GM23338 (cell line): ENCODE results near the gene PRPF40B. TPM values are rescaled to one million over a fixed set of nuclear protein-coding genes. Genes with fewer than 3 reads are reported as not detected.

Source experiments
- ATAC-seq: fragments of 200-7000 bp; cut with Tn5 transposase; 3 replicates; pipeline ENCODE4 v1.9.1; 2020
- DNase-seq: peaks from one replicate; pipeline ENCODE4 v3.0.0-alpha.2; 2015; ENCODE audit warnings: low spot score
- H2AFZ ChIP-seq: fragments of 200-600 bp; sonication (generic); 2 replicates; pipeline ENCODE4 v1.8.0; 2016; ENCODE audit warnings: antibody characterized with exemption, mild to moderate bottlenecking, moderate library complexity
- H3F3A ChIP-seq: fragments of 200-600 bp; sonication (generic); replicated peaks from 2 replicates; pipeline ENCODE4 v1.8.0; 2017; ENCODE audit warnings: antibody characterized with exemption, mixed run types, low read depth
- H3K27ac ChIP-seq: fragments of 200-600 bp; sonication (generic); 2 replicates; pipeline ENCODE4 v1.6.1; 2016; ENCODE audit warnings: low read depth
- H3K27me3 ChIP-seq: fragments of 200-600 bp; sonication (generic); 2 replicates; pipeline ENCODE4 v1.8.0; 2016; ENCODE audit warnings: mild to moderate bottlenecking, mixed run types, moderate library complexity; ENCODE audit not compliant: insufficient read depth
- H3K36me3 ChIP-seq: fragments of 200-600 bp; sonication (generic); 2 replicates; pipeline ENCODE4 v1.8.0; 2016; ENCODE audit warnings: mild to moderate bottlenecking; ENCODE audit not compliant: insufficient read depth
- H3K4me1 ChIP-seq: fragments of 200-600 bp; sonication (generic); 2 replicates; pipeline ENCODE4 v1.8.0; 2016; ENCODE audit warnings: mild to moderate bottlenecking, moderate library complexity; ENCODE audit not compliant: insufficient read depth
- H3K4me2 ChIP-seq: fragments of 200-600 bp; sonication (generic); 2 replicates; pipeline ENCODE4 v1.7.1; 2017; ENCODE audit warnings: mixed run types
- H3K4me3 ChIP-seq: fragments of 200-600 bp; sonication (generic); 2 replicates; pipeline ENCODE4 v1.6.1; 2016; ENCODE audit warnings: mixed run types
- H3K79me2 ChIP-seq: fragments of 200-600 bp; sonication (generic); replicated peaks from 2 replicates; pipeline ENCODE4 v1.8.0; 2017; ENCODE audit warnings: mild to moderate bottlenecking; ENCODE audit not compliant: insufficient read depth
- H3K9me2 ChIP-seq: fragments of 200-600 bp; sonication (generic); 2 replicates; pipeline ENCODE4 v1.8.0; 2017; ENCODE audit not compliant: insufficient read depth
- H4K20me1 ChIP-seq: fragments of 200-600 bp; sonication (generic); replicated peaks from 2 replicates; pipeline ENCODE4 v1.8.0; 2017; ENCODE audit warnings: mild to moderate bottlenecking; ENCODE audit not compliant: insufficient read depth
- H3K27ac Mint-ChIP-seq: 2 replicates; pipeline ENCODE4 v1.8.0; 2020; ENCODE audit warnings: inconsistent platforms, mild to moderate bottlenecking, moderate library complexity, mixed read lengths
- H3K27me3 Mint-ChIP-seq: 3 replicates; pipeline ENCODE4 v1.8.0; 2022; ENCODE audit warnings: low read depth, mild to moderate bottlenecking, moderate library complexity, mixed read lengths, inconsistent platforms; ENCODE audit not compliant: insufficient read depth, poor library complexity
- H3K36me3 Mint-ChIP-seq: 3 replicates; pipeline ENCODE4 v1.8.0; 2021; ENCODE audit warnings: low read depth, mild to moderate bottlenecking, inconsistent platforms, moderate library complexity, mixed read lengths
- H3K4me1 Mint-ChIP-seq: 3 replicates; pipeline ENCODE4 v1.8.0; 2020; ENCODE audit warnings: mild to moderate bottlenecking, inconsistent platforms, mixed read lengths
- H3K4me3 Mint-ChIP-seq: 3 replicates; pipeline ENCODE4 v1.8.0; 2021; ENCODE audit warnings: moderate library complexity, mild to moderate bottlenecking, inconsistent platforms, mixed read lengths
- H3K9me3 Mint-ChIP-seq: 3 replicates; pipeline ENCODE4 v1.8.0; 2020; ENCODE audit warnings: moderate library complexity, mild to moderate bottlenecking, inconsistent platforms, mixed read lengths
- CREB1 ChIP-seq: fragments of 250-450 bp; sonication (Bioruptor Pico); IDR thresholded peaks from 2 replicates; pipeline ENCODE4 v1.5.0; 2020; ENCODE audit warnings: low read depth, mild to moderate bottlenecking, moderate library complexity
- CTCF ChIP-seq, 2 experiments: fragments of 200-600 bp in 1 of 2; sonication (generic) in 1 of 2; conservative IDR thresholded peaks; 2 replicates each; pipeline versions ENCODE4 v1.5.1 to v1.6.1; 2016 to 2017; ENCODE audit warnings: antibody characterized with exemption in 2 of 2, low read depth in 2 of 2, mild to moderate bottlenecking in 2 of 2, moderate library complexity in 1 of 2
- EZH2 ChIP-seq: fragments of 200-600 bp; sonication (generic); IDR thresholded peaks from one replicate; pipeline ENCODE4 v1.8.0; 2017; ENCODE audit warnings: antibody characterized with exemption, mild to moderate bottlenecking, low read depth; ENCODE audit not compliant: unreplicated experiment
- EZH2phosphoT487 ChIP-seq: fragments of 200-600 bp; sonication (generic); IDR thresholded peaks from one replicate; pipeline ENCODE4 v1.8.1; 2018; ENCODE audit warnings: antibody characterized with exemption; ENCODE audit not compliant: unreplicated experiment
- JUNB ChIP-seq: IDR thresholded peaks from one replicate; pipeline ENCODE4 v1.6.1; 2016; ENCODE audit warnings: antibody characterized with exemption; ENCODE audit not compliant: unreplicated experiment
- REST ChIP-seq: IDR thresholded peaks from one replicate; pipeline ENCODE4 v1.6.1; 2018; ENCODE audit warnings: antibody characterized with exemption; ENCODE audit not compliant: unreplicated experiment
- STAT1 ChIP-seq: IDR thresholded peaks from one replicate; pipeline ENCODE4 v1.6.1; 2016; ENCODE audit warnings: antibody characterized with exemption; ENCODE audit not compliant: unreplicated experiment
- ZNF331 ChIP-seq: fragments of 250-450 bp; sonication (Bioruptor Pico); IDR thresholded peaks from 2 replicates; pipeline ENCODE4 v1.5.0; 2020; ENCODE audit warnings: low read depth, mild to moderate bottlenecking, moderate library complexity
- ZNF462 ChIP-seq: fragments of 250-450 bp; sonication (Bioruptor Pico); IDR thresholded peaks from 2 replicates; pipeline ENCODE4 v1.5.0; 2020; ENCODE audit warnings: mild to moderate bottlenecking, moderate library complexity
- polyA plus RNA-seq: library from polyadenylated mRNA; unstranded; fragments of >200 nt; fragmentation: Nextera tagmentation; extraction: Ambion mirVana; gene quantifications from 2 replicates; pipeline ENCODE4 v1.2.1, GENCODE V29; 2016
- total RNA-seq: library from RNA; depleted of rRNA; stranded (reverse); fragments of >200 nt; shearing (Covaris generic); gene quantifications from 2 replicates; pipeline ENCODE4 v1.2.3, GENCODE V29; 2014

PRPF40B gene
- total and polyA plus RNA-seq, 2 experiments from 2014 or later = 17.9 to 19.0 TPM

GRCh38 chr12:49646331-49646830, 23.0 kb downstream of the PRPF40B start (continued):
- TF ChIP-seq ZNF462 (CRISPR knock-in tag) (no peak), JUNB (no peak), STAT1 (no peak), CREB1 (no peak), ZNF331 (CRISPR knock-in tag) (no peak), EZH2 (no peak), EZH2phosphoT487 (no peak)

- no peaks in the 10 kb centered on the region for H3K27me3 ChIP-seq
- Mint-ChIP-seq H3K9me3 (no peaks in the 10 kb centered on the region), H3K4me1 (peaks cover 17% of the 10 kb centered on the region), H3K36me3 (peaks cover 73% of the 10 kb centered on the region), H3K27ac (peak overlapping the region; percentile 54), H3K27me3 (peaks cover 22% of the 10 kb centered on the region), H3K4me3 (no peak overlapping the region)
- peaks cover 2% of the 10 kb centered on the region; the same call in 1 of the 2 replicates for H4K20me1 ChIP-seq
- H3K79me2 ChIP-seq = no peaks in the 10 kb centered on the region
- TF ChIP-seq EZH2phosphoT487 (no peak), CTCF (conservative IDR thresholded peaks at IDR 0.05; ENCODE audit: low read depth in 2 of 2) (no peak), REST (no peak), STAT1 (no peak)
- no peaks in the 10 kb centered on the region for H3F3A ChIP-seq
- no peak for DNase-seq
- no peak for ATAC-seq
- peaks cover 9% of the 10 kb centered on the region for H3K36me3 ChIP-seq
- no peaks in the 10 kb centered on the region for H3K4me1 ChIP-seq
- H3K9me2 ChIP-seq = no peaks in the 10 kb centered on the region
- H2AFZ ChIP-seq = no peak overlapping the region
- H3K4me3 ChIP-seq = no peak overlapping the region
- H3K27ac ChIP-seq = no peak overlapping the region
- H3K4me2 ChIP-seq = no peak overlapping the region
Measured at GRCh38 chr12:49646871-49647654, 23.7 kb downstream of the PRPF40B start.
